Activated naive CD8-positive, alpha-beta T cell treated with anti-CD3 and anti-CD28 coated beads, Interleukin-2, amount 50 U/mL, for 16 hours (primary cell): ENCODE measurements around the gene KCMF1.
"Not testable (repeated sequence)": the region's sequence is repeated elsewhere in the genome, so short reads cannot be mapped to it uniquely, and the experiment has no call there.

Experiments
- DNase-seq: peaks from one replicate; pipeline ENCODE4 v3.0.0-alpha.2; 2020; ENCODE audit warnings: low read depth, low spot score

The KCMF1 gene

DNA sequence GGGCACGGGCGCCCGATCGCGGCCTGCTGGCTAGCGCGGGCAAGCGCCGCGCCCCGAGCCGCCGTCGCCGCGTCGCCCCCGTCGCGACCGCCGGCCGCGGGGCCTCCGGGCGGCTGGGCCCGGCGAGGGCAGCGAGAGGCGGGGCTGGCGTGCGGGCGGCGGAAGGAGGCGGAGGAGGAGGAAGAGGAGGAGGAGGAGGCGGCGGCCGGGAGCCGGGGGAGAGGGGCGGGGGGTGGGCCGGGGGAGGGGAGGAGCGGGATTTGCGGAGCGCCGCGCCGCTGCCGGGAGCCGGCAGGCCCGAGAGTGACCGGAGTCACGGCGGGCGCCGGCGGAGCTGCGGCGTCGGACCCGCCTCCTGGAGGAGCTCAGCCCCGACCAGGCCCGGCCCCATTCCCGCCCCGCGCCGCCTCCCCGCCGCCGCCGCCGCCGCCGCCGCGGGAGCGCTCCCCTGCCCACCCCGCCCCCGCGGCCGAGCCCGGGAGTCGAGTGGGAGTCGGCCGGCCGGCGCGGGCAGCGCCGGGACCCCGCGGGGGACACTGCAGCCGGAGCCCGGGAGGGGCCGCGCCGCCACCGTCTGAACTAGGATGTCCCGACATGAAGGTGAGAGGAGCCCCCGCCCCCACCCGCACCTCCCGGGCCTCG lies at the start of gene KCMF1:
TSS of gene KCMF1 (plus strand) at position 294 of the 642 bp plus-strand sequence. CDS start at position 585, 291 bp downstream.
- DNase-seq: peak; percentile 49

DNA sequence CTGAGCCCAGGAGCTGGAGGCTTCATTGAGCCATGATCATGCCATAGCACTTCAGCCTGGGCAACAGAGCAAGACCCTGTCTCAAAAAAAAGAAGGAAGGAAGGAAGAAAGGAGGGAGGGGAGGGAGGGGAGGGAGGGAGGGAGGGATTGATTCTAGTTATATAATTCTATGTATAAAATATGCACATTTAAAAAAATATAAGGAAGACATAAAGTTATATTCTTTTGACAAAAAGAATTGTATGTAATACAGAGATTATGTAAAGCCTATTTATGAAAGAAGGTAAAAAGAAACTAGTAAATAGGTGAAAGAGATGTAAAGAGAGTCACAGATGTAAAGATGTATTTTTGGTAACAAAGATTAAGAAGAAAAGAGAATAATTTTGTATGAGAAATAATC lies 48.0 kb upstream of the KCMF1 start:
- no peak for DNase-seq

DNA sequence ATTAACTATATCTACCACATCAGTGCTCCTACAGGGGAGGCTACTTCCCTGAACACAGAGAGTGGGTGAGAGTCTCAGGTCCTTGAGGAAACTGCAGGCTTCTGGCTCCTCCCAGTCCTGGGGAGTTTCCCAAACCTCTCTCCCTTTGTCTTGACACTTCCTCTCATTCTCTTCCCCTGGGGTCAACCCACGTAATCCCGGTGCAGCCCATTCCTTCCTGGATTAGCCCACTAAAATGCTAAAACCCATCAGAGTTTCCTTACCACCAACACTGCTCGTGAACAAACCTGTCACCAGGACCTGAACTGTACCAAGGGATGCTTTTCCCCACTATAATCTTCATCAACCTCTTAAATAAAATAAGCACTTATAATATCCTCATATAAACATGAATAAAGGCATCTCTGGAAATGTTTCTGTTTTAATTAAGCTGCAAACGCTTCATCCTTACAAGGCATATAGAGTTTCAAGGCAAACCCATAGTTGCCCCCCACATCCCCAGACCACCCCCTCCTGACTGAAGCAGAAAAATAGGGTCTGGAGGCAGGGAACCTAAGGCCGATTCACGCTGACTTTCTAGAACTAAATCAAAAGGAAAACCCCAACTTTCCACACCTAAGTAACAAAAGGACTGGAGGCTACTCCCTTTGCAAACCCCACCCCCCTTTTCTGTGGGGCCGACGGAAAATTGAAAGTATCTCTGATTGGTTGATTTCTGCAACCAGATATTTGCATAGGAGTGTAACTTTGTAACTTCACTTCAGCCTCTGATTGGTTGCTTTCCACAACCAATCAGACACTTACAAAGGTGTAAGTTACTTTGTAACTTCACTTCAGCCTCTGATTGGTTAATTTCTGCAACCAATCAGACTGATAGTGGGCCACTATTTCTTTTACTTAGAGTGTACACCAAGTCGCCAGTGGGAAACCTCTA lies 46.5 kb upstream of the KCMF1 start:
- no peak for DNase-seq

DNA sequence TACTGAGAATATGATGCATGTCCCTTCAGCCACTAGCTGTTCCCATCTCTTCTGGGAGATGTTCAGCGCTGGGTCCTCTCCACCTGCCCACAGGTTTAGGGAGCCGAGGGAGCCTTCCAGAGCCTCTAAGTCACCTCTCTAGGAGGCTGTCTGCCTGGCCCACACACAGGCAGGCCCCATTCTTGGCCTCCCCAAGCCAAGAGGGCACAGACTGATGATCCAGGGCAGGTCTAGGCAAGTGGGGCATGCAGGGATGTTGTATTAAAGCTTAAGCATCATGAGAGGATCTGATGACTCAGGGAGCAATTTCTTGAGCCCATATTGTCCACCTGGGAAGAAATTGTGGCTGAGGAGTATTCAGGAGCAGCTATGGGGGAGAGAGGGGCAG lies 45.6 kb upstream of the KCMF1 start:
- DNase-seq: no peak

DNA sequence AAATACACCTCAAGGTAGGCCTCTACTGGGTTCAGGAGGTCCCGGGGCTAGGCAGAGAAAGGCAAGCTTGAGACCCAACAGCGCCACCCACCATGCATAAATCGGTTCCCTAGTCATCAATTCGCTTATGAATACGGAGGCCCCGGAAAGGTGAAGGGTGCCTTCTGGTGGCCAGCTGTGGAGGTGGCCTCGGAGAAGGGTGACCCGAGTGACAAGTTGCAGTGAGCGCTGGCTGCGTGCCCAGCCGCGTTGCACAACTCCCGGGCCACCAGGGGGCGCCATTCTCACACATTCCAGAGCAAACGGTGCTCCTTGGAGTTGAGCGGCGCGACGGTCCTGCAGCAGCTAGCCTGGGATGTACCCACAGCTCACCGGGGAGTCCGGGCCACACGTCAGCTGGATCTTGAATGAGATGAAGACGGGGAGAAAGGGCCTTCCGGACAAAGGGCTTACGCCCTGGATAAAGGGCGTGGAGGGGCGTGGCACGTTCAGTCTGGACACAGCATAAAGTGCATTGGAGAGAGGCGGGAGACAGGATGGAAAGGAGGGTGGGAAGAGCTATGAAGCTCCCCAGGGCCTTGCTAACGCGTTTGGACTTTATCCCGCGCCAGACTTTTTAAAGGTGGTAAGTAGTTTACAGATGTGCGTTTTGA lies 45.1 kb upstream of the KCMF1 start:
- peak; percentile 97 for DNase-seq

DNA sequence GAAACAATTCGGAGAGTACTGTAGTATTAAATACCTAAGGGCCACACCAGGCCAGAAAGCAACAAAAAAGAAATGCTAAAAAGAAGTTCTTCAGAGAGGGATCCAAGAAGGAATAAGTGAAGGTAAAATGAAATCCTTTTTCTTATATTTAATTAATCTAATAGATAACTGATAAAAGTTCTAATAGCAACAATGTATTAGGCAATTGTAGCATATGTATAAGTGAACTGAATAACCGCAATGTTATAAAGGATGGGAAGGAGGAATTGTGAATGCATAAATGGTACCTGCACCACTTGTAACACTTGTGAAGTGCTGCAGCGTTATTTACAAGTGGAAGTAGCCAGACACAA lies 43.7 kb upstream of the KCMF1 start:
- no peak for DNase-seq

DNA sequence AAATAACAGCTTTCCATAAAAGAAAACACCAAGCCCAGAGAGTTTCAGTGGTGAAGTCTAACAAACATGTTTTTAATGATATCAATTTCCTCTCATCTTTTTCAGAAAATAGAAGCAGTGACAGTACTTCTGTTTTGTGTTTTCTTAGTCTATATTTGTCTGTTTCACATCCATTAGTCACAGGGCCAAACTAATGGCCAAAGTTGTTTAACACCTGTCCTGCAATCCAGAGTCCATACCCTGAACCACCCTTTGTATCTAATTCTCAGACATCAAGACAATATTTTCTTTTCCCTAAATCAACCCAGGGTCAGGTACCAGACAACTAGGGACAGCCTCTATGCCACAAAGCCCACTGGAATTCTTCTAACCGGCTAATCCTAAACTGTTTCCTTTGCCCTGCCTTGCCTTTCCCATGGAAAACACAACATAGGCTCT lies 39.6 kb upstream of the KCMF1 start:
- DNase-seq: no peak

DNA sequence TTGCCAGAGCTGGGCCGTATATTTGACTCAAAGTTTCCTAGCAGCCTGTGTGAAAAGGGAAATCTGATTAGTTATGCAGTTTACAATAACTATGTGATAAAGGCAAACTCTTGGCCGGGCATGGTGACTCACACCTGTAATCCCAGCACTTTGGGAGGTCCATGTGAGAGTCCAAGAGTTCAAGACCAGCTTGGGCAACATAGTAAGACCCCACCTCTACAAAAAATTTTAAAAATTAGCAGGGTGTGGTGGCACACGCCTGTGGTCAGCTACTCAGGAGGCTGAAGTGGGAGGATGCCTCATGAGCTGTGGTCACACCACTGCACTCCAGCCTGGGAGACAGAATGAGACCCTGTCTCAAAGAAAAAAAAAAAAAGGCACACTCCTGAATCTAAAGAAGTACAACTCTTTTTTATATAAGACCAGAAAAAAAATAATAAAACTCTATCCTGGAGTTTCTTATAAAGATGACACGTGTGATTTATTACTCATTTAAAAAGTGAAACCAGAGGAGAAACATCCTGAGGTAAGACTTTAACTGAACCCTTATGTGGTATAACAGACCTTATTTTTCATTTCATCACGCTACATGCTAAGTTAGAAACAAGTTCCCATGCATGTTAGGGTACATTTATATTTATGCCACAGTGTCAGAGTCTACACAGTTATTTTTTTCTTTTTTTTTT lies 32.6 kb upstream of the KCMF1 start:
- no peak for DNase-seq

DNA sequence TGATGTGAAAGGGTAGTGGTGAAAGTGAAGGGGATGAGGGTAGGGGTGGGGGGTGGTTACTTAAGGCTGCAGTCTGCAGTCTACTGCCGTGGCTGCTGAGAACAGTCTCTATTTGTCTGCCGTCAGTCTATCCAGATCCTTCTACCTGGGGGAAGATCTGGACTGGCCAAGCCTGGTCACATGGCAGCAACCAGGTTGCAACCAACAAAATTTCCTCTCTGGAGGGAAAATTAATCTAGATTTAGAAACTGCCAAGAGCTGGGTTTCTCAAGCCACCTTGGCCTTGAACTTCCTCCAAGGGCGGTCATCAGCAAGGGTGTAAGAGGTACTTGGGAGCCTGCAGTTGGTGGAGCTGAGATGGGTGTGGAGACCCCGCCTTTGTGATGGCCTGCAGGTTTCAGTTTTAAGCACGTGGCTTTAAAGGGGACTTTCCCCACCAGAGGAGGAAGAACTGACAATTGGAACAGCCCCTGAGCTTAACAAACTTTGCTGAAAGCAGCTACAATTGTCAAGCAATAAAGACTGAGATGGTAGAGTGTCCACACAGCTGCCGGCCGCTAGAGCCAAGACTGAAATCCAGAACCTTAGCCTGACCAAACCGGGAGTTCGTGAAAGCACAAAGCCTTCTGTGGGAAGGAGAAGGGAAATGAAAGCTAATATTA lies 31.4 kb upstream of the KCMF1 start:
- no peak for DNase-seq

DNA sequence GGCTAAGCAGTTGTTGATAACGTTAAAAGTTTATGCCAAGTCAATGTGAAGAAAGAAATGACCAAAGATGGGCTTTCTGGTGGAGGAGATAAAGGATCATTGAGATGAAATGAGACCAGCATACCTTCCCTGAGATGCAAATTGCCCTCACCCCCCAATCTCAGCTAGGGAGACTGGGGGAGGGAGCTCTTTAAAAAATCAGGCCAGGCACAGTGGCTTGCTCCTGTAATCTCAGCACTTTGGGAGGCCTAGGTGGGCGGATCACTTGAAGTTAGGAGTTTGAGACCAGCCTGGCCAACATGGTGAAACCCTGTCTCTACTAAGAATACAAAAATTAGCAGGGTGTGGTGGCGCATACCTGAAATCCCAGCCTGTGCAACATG lies 30.9 kb upstream of the KCMF1 start:
- no peak for DNase-seq

DNA sequence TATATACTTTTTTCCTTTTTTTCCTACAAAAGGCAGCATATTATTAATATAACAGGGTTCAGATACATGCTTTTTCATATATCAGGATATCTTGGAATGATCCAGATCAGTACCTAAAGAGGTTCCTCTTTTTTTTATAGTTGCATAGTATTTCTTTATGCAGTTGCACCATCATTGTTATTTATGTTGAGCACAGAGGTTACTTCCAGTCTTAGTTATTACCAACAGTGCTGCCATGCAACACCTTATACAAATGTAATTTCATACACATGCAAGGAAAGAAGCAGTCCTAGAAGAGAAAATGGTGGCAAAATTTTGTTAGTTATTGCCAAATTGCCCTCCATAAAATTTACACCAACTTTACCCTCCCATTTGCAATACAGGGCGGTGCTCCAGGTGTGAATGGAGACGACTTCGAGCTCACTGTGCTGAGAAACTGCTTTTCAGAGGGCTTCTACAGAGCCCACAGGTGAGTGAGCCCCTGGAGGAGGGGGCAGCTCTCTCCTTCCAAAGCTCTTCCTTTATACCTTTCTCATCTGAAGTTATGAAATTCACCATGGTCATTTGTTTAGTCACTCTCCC lies 30.0 kb upstream of the KCMF1 start:
- DNase-seq: no peak

DNA sequence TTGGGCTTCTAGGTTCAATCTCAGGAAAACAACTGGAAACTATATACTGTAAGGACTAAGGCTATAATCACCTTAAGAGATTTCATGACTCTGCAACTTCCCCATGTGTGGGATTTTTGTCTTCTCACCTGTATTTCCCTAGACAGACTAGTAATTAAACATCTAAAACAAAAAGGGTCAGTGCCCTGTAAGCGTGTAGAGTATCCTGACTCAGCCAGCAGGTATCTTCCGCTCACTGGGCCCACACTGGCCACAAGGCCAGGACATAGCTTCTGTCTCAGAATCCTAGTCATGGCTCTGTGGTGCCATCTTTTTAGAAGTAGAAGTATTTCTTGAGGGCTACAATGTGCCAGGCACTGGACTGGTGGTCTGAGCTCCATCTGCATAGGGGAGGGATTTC lies 28.8 kb upstream of the KCMF1 start:
- DNase-seq: no peak

DNA sequence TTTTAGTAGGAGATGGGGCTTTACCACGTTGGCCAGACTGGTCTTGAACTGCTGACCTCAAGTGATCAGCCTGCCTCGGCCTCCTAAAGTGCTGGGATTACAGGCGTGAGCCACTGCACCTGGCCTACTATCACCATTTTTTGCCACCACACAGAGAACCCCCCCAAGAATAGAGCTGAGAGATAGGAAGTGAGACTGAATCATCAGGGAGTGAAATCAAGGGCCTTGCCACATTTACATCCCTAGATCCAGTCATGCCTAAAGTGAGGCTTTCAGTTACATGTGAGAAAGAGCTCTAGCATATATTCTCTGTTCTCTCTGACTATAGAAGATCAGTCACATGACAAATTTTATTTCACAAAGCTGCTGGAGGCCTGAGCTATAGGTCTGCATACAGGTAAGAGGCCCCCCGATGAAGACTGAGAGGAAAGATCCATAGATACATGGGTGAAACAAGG lies 28.0 kb upstream of the KCMF1 start:
- DNase-seq: no peak

DNA sequence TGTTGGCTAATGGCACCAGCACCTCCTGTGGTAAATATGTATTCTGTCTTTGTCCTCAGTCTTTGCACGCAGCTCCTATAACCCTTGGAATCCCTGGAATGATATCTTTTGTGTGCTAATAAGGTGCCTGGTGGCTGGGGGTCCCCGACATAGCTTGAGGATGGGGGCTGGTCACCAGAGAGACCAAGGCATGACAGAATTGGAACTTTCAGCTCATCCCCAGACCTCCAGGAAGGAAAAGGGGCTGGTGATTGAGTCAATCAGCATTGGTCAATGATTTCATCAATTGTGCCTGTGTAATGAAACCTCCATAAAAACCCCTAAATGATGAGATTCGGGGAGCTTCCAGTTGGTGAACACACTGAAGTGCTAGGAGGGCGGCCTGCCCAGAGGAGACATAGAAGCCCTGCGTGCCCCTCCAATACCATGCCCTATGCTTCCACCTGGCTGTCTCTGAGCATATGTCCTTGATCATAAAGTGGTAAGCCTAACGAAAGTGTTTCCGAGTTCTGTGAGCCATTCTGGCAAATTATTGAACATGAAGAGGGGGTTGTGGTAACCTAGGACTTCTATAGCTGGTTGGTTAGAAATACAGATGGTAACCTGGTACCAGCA lies 26.6 kb upstream of the KCMF1 start:
- DNase-seq: no peak

DNA sequence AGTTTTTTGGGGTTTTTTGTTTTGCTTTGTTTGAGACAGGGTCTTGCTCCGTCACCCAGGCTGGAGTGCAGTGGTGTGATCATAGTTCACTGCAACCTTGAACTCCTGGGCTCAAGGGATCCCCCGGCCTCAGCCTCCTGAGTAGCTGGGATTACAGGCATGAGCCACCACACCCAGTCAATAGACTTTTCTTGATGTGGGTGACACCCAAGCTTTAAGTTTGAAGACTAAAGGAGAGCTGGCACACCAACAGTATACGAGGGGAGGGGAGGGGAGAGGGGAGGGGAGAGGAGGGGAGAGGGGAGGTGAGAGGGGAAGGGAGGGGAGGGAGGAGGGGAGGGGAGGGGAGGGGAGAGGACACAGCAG lies 25.1 kb upstream of the KCMF1 start:
- DNase-seq: not testable (repeated sequence)

DNA sequence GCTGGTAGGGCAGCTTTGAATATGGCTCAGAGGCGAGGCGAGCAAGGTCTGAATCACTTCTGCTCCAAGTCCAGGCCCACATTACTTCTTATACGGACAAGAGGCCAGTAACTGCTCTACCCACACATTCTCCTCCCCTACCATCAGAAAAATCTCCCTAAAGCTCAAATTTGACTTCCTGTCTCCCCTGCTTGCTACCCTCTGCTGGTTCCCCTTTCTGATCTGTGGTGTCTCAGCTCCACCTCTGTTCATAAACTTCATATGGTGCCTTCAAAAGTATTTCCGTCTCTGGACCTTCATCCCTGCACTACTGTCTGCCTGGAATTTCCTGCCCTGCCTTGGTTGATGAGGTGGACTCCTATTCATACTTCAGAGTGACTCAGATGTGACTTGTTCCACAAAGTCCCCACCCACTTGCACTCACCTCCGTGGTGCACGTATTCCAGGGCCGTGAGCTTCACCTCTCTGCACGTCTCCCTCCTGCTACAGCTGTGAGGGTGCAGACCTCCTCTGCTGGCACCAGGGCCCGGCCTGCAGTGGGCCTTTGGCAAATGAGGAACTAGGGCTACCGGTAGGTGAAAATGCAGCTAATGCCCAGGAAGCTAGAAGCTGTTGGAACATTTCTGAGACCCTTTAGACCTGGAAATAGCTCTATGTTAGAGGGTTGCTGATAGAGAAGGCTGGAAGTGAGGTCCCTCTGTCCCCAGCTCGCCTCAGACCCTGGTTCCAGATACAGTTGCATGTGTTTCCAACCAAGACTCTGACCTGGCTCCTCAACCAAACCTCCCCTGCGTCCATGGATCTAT lies 24.6 kb upstream of the KCMF1 start:
- no peak for DNase-seq

DNA sequence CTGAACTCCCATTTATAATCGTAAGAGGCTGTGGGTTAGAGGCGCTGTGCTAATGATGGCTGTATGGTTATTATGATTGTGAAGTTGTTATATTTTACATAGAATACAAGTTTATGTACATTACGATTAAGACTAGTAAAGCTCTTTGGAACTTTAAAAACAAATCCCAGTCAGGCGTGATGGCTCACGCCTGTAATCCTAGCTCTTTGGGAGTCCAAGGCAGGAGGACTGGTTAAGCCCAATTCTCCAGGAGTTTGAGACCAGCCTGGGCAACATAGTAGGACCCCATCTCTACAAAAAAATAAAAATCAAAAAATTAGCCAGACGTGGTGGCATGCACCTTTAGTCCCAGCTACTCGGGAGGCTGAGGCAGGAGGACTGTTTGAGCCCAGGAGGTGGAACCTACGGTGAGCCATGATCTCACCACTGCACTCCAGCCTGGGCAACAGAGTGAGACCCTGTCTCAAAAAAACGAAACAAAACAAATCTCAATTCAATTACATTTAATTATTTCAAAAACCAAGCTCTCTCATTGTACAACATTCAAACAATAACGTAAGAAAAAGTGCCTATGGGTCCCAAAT lies 23.9 kb upstream of the KCMF1 start:
- no peak for DNase-seq

DNA sequence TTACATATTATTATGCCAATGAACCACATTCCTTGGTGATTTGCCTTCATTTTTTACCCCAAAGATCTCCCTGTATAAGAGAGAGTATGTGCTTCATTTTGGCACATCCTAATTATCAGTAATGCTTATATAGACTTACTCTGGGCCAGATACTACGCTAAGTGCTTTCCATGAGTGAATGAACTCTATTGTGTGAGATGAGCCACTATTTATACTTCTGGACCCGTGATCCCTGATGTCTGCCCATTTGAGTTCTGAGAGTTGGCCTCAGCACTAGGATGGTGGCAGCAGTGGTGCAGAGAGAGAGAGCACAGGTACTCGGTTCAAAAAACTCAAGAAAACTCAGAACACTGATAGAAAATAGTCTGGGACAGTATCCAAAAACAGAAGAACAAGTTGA lies 17.4 kb upstream of the KCMF1 start:
- DNase-seq: no peak

DNA sequence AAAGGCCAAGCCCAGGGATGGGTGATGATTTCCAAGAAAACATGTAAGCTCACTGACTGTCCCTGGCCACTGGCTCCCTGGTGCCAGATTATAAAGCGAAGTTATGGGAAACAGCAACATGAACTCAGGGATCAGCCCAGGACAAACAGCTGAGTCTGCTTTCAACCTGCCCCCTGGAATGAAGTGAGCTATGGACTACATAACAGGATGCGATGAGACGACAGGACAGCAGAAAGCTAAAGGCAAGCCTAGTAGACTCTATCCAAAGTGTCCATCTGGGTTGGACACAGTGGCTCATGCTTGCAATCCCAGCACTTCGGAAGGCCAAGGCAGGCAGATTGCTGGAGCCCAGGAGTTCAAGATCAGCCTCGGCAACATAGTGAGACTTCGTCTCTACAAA lies 16.6 kb upstream of the KCMF1 start:
- no peak for DNase-seq
